Measurements from ENCODE around the gene IGSF6. TPM values are rescaled to one million over a fixed set of nuclear protein-coding genes. Genes with fewer than 3 reads are reported as not detected.

Gene IGSF6
- total and polyA plus RNA-seq, 2 of the 8 experiments (the other 6 are each of a cell fraction or from before 2014, with no cell fraction given), result not detected

DNA sequence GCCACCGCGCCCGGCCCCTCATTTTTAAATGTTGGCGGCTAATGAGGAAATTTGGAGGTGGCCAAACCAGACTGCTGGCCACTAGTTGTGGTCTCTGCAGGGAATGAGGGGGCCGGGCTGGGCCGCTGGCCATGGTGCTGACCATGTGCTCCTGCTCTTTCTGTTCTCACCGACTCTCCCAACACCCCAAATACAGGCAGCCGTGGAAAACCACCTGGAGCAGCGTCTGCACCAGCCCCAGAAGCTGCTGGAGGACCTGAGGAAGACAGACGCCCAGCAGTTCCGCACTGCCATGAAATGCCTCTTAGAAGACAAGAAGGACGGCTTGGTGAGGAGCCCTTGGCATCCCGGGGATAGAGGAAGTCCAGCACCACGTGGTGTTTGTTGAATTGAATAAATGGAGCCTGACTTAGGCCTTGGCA, 32.6 kb upstream of the IGSF6 start:
- Histone ChIP-seq H2BK120ac (replicated peaks; ENCODE audit: low read depth, low read length) (no peak overlapping the region), H4K20me1 (replicated peaks in 1 of 2; ENCODE audit: control insufficient read depth in 1 of 2, insufficient read depth in 2 of 2, low read length in 2 of 2) (no peaks in the 10 kb centered on the region), H3K4me1 (replicated peaks in 1 of 4; ENCODE audit: control insufficient read depth in 3 of 4, insufficient read depth in 4 of 4, low read length in 3 of 4) (no peaks in the 10 kb centered on the region), H2BK12ac (ENCODE audit: low read depth, low read length) (no peak overlapping the region), H3K27ac (ENCODE audit: low read depth, low read length) (no peak overlapping the region), H2BK20ac (ENCODE audit: low read length) (no peak overlapping the region), H3K23ac (ENCODE audit: insufficient read length) (no peak overlapping the region), H3K4me2 (ENCODE audit: insufficient read depth in 1 of 2, low read depth in 2 of 2, low read length in 2 of 2) (no peak overlapping the region), H4K8ac (ENCODE audit: extremely low read depth, insufficient read depth, low read length) (no peak overlapping the region), H3K9ac (replicated peaks in 1 of 4; ENCODE audit: extremely low read depth in 1 of 4, low read depth in 3 of 4, low read length in 3 of 4) (no peak overlapping the region), H3K27me3 (replicated peaks in 1 of 4; ENCODE audit: control insufficient read depth in 3 of 4, extremely low read depth in 1 of 4, insufficient read depth in 3 of 4, low read length in 3 of 4) (no peaks in the 10 kb centered on the region), H3K79me2 (ENCODE audit: control insufficient read depth in 1 of 2, insufficient read depth in 2 of 2, low read length in 2 of 2) (no peaks in the 10 kb centered on the region), H4K91ac (replicated peaks; ENCODE audit: insufficient read length, low read length) (no peak overlapping the region), H3K56ac (replicated peaks; ENCODE audit: insufficient read length, low read depth, low read length) (no peak overlapping the region), H2AK5ac (ENCODE audit: low read depth, low read length) (no peak overlapping the region), H3K4me3 (ENCODE audit: extremely low read depth in 1 of 4, insufficient read depth in 2 of 4, low read depth in 3 of 4, low read length in 4 of 4) (no peak overlapping the region), H3K18ac (ENCODE audit: extremely low read depth, low read length) (no peak overlapping the region), H3K36me3 (ENCODE audit: control insufficient read depth in 2 of 4, insufficient read depth in 4 of 4, low read length in 3 of 4) (no peaks in the 10 kb centered on the region), H3K9me3 (ENCODE audit: insufficient read depth in 2 of 2, low read depth in 1 of 2, low read length in 1 of 2) (no peaks in the 10 kb centered on the region), H3K23me2 (ENCODE audit: low read depth, low read length) (no peaks in the 10 kb centered on the region; the same call in 1 of the 2 replicates), H3K79me1 (ENCODE audit: low read depth, low read length) (no peaks in the 10 kb centered on the region), H2AFZ (ENCODE audit: low read length) (no peak overlapping the region), H3K14ac (ENCODE audit: insufficient read length) (no peak overlapping the region), H2BK5ac (ENCODE audit: low read depth, low read length) (no peak overlapping the region), H4K5ac (ENCODE audit: insufficient read length, low read depth, low read length) (no peak overlapping the region), H2BK15ac (ENCODE audit: low read length) (no peak overlapping the region), H3K4ac (replicated peaks; ENCODE audit: insufficient read length, low read depth, low read length) (no peak overlapping the region)
- FAIRE-seq, result no peak
- TF ChIP-seq SAP30 (IDR thresholded peaks at IDR 0.05; ENCODE audit: insufficient read depth, insufficient replicate concordance, low read length), result no peak
- no peak for TF ChIP-seq CBX8 (IDR thresholded peaks at IDR 0.05; ENCODE audit: borderline replicate concordance, low read depth, low read length)
- TF ChIP-seq ZNF274 (IDR thresholded peaks at IDR 0.05; ENCODE audit: borderline replicate concordance, extremely low read depth, low read length), result no peak
- TF ChIP-seq SIN3A (conservative IDR thresholded peaks at IDR 0.05 in 1 of 2, IDR thresholded peaks at IDR 0.05 in 1 of 2; ENCODE audit: low read depth in 1 of 2, low read length in 2 of 2), result peak; percentile 64 to 76; a peak in 1 of 4 replicates
- TF ChIP-seq TEAD4 (IDR thresholded peaks at IDR 0.05; ENCODE audit: low read depth, low read length), result 0 out of 2 replicates have a peak, but pooled peaks have one; percentile 4
- peak; percentile 86 for TF ChIP-seq MAX (IDR thresholded peaks at IDR 0.05)
- TF ChIP-seq MAFK (IDR thresholded peaks at IDR 0.05; ENCODE audit: low read depth, low read length), result no peak
- POLR2A ChIA-PET (ENCODE audit: partially characterized antibody), result no interaction called here
- peak in 1 of 2 experiments; percentile 83 for DNase-seq (ENCODE audit: low read depth in 1 of 2, low spot score in 2 of 2)
- WGBS, 2 experiments (ENCODE audit: extremely low coverage in 1 of 2, insufficient coverage in 1 of 2, insufficient read length in 1 of 2, insufficient replicate concordance in 2 of 2, low coverage in 1 of 2, low lambda C conversion rate in 2 of 2, missing lambda C conversion rate in 1 of 2), result 78% methylated on average over 14 of the region's 14 CpGs; no CpG with 5 or more reads in 1 of the 2 experiments
- CTCF ChIA-PET (ENCODE audit: partially characterized antibody), result interaction anchor here (0.5 to 8.6 kb wide), 17 partner anchors 8 to 1811 kb away, joined by 3 to 93 read pairs (median 4); no protein-coding TSS in a partner anchor
